HL-60 (cell line): ENCODE measurements around the gene CHN2.

Source experiments
- DNase-seq, 2 experiments: peaks; one replicate each; pipeline ENCODE4 v3.0.0-alpha.2; 2010 to 2020; ENCODE audit warnings: low read depth in 1 of 2, low spot score in 1 of 2
- H3K27ac ChIP-seq: fragments of 250-450 bp; sonication (Bioruptor Pico); replicated peaks from 2 replicates; pipeline ENCODE4 v1.5.1; 2020; ENCODE audit warnings: mild to moderate bottlenecking, moderate library complexity
- H3K27me3 ChIP-seq: fragments of 250-450 bp; sonication (Bioruptor Pico); 2 replicates; pipeline ENCODE4 v1.5.1; 2021; ENCODE audit warnings: mild to moderate bottlenecking, moderate library complexity; ENCODE audit not compliant: insufficient read depth, poor library complexity, severe bottlenecking
- H3K4me3 ChIP-seq: replicated peaks from 2 replicates; pipeline ENCODE4 v1.5.1; 2011; ENCODE audit warnings: mild to moderate bottlenecking, control low read depth, low read length; ENCODE audit not compliant: insufficient read depth
- CTCF ChIP-seq: IDR thresholded peaks from one replicate; pipeline ENCODE4 v1.5.1; 2011; ENCODE audit warnings: low read length, control low read depth, inconsistent platforms; ENCODE audit not compliant: insufficient read depth
- GABPA ChIP-seq: IDR thresholded peaks from 2 replicates; pipeline ENCODE4 v1.6.1; 2012; ENCODE audit warnings: low read depth
- POLR2AphosphoS5 ChIP-seq: IDR thresholded peaks from 2 replicates; pipeline ENCODE4 v1.6.1; 2012; ENCODE audit warnings: low read depth
- SPI1 ChIP-seq: IDR thresholded peaks from 2 replicates; pipeline ENCODE4 v1.6.1; 2012; ENCODE audit warnings: low read depth, mild to moderate bottlenecking, borderline replicate concordance
- TF ChIP-seq, protein P1 (sequence below): IDR thresholded peaks from 2 replicates; pipeline ENCODE4 v1.6.1; 2012; ENCODE audit warnings: low read depth; ENCODE audit not compliant: insufficient replicate concordance

The CHN2 gene

GRCh38 chr7:29331163-29331562 lies 136.6 kb downstream of the CHN2 start:
- no peak for DNase-seq
- no peak for TF ChIP-seq CTCF
- no peak for TF ChIP-seq SPI1
- TF ChIP-seq, protein P1, sequence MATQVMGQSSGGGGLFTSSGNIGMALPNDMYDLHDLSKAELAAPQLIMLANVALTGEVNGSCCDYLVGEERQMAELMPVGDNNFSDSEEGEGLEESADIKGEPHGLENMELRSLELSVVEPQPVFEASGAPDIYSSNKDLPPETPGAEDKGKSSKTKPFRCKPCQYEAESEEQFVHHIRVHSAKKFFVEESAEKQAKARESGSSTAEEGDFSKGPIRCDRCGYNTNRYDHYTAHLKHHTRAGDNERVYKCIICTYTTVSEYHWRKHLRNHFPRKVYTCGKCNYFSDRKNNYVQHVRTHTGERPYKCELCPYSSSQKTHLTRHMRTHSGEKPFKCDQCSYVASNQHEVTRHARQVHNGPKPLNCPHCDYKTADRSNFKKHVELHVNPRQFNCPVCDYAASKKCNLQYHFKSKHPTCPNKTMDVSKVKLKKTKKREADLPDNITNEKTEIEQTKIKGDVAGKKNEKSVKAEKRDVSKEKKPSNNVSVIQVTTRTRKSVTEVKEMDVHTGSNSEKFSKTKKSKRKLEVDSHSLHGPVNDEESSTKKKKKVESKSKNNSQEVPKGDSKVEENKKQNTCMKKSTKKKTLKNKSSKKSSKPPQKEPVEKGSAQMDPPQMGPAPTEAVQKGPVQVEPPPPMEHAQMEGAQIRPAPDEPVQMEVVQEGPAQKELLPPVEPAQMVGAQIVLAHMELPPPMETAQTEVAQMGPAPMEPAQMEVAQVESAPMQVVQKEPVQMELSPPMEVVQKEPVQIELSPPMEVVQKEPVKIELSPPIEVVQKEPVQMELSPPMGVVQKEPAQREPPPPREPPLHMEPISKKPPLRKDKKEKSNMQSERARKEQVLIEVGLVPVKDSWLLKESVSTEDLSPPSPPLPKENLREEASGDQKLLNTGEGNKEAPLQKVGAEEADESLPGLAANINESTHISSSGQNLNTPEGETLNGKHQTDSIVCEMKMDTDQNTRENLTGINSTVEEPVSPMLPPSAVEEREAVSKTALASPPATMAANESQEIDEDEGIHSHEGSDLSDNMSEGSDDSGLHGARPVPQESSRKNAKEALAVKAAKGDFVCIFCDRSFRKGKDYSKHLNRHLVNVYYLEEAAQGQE, result no peak
- no peak for TF ChIP-seq POLR2AphosphoS5
- Histone ChIP-seq H3K27ac (no peak overlapping the region), H3K27me3 (no peaks in the 10 kb centered on the region), H3K4me3 (no peak overlapping the region)

DNA sequence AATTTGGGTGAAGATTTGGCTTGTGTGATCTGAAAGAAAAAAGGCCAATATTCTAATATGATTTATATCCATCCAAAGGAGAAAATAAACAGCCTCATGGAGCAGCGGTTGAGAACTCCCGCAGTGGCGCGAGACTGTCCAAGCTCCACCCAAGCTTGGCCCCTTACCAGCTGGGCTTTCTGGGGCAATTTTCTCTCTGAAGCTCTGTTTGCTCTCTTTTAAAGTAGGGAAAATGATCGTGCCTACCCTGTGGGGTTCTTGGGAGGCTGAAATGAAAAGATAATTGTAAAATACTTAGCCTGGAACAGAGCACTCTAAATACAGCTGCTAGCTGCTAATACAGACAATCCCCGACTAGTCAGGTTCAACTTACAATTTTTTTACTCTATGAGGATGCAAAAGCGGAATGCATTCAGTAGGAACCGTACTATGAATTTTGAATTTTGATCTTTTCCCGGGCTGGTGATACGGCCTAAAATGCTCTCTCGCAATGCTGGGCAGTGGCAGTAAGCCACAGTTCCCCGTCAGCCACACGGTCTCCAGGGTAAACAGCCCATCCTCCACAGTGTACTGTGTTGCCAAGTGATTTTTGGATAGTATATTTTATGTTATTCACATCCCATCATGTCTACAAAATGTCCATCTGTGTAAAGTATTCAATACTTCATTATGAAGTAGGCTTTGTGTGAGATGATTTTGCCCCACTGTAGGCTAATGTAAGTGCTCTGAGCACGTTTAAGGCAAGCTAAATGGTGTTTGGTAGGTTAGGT lies 137.7 kb downstream of the CHN2 start:
- H3K27ac ChIP-seq, result no peak overlapping the region

More for the DNA sequence above, 137.7 kb downstream of the CHN2 start:
- no peak for DNase-seq
- H3K27me3 ChIP-seq, result no peaks in the 10 kb centered on the region
- TF ChIP-seq GABPA (no peak), CTCF (no peak), SPI1 (no peak), POLR2AphosphoS5 (no peak)
- TF ChIP-seq, protein P1, result no peak
- no peak overlapping the region for H3K4me3 ChIP-seq
